IMR-90 (cell line): ENCODE results near the gene TNKS1BP1. TPM values are rescaled to one million over a fixed set of nuclear protein-coding genes. Genes with fewer than 3 reads are reported as not detected.
A peak's percentile ranks its signal among the peaks of the same experiment; 100 is the strongest.

Experiments used
- ATAC-seq: fragments of 200-7000 bp; cut with Tn5 transposase; 2 replicates; pipeline ENCODE4 v1.9.1; 2020; ENCODE audit warnings: low read depth, mild to moderate bottlenecking, moderate library complexity
- BruUV-seq: library from RNA; stranded (reverse); fragments of 400-500 nt; replicated peaks from 2 replicates; lab custom pipeline; 2021; lab: Mats Ljungman, UMichigan
- CTCF ChIA-PET: fragments of 300-600 bp; formaldehyde crosslinking; extraction: SDS; loops from one replicate; lab custom pipeline; 2021; ENCODE audit warnings: antibody characterized with exemption; lab: Yijun Ruan, JAX
- POLR2A ChIA-PET: fragments of 300-600 bp; sonication (Branson Sonifier 250); formaldehyde crosslinking; loops from one replicate; lab custom pipeline; 2022; ENCODE audit warnings: antibody characterized with exemption; ENCODE audit not compliant: unreplicated experiment; lab: Charles Lee
- DNase-seq: peaks from one replicate; pipeline ENCODE4 v3.0.0; 2013
- H2AFZ ChIP-seq: replicated peaks from 2 replicates; pipeline ENCODE3; 2013; ENCODE audit warnings: low read length, mild to moderate bottlenecking; ENCODE audit not compliant: poor library complexity
- H2AK5ac ChIP-seq: 2 replicates; pipeline ENCODE4 v1.6.1; 2013; ENCODE audit warnings: low read depth, low read length, inconsistent platforms
- H2AK9ac ChIP-seq: replicated peaks from 2 replicates; pipeline ENCODE3; 2013; ENCODE audit warnings: mild to moderate bottlenecking, low read depth, low read length, moderate library complexity; ENCODE audit not compliant: poor library complexity
- H2BK120ac ChIP-seq: 2 replicates; pipeline ENCODE4 v1.6.1; 2013; ENCODE audit warnings: low read depth, low read length, inconsistent platforms
- H2BK15ac ChIP-seq: 3 replicates; pipeline ENCODE4 v1.6.1; 2013; ENCODE audit warnings: low read depth, low read length, inconsistent platforms
- H2BK20ac ChIP-seq: 2 replicates; pipeline ENCODE4 v1.6.1; 2013; ENCODE audit warnings: low read depth, mild to moderate bottlenecking, inconsistent platforms, low read length, moderate library complexity
- H2BK5ac ChIP-seq: 2 replicates; pipeline ENCODE4 v1.6.1; 2013; ENCODE audit warnings: mild to moderate bottlenecking, low read depth, low read length, inconsistent platforms; ENCODE audit not compliant: poor library complexity, severe bottlenecking
- H3K14ac ChIP-seq: replicated peaks from 2 replicates; pipeline ENCODE4 v1.6.1; 2013; ENCODE audit warnings: low read depth, low read length, inconsistent platforms
- H3K18ac ChIP-seq: 2 replicates; pipeline ENCODE4 v1.6.1; 2013; ENCODE audit warnings: low read depth, low read length, control low read depth
- H3K23ac ChIP-seq: 2 replicates; pipeline ENCODE4 v1.6.1; 2013; ENCODE audit warnings: low read depth, low read length, inconsistent platforms
- H3K27ac ChIP-seq: 2 replicates; pipeline ENCODE4 v1.5.1; 2013; ENCODE audit warnings: mild to moderate bottlenecking, control low read depth, low read length; ENCODE audit not compliant: insufficient read depth
- H3K27me3 ChIP-seq: 2 replicates; pipeline ENCODE4 v1.6.1; 2013; ENCODE audit warnings: low read length; ENCODE audit not compliant: control insufficient read depth, insufficient read depth
- H3K36me3 ChIP-seq: 2 replicates; pipeline ENCODE4 v1.6.1; 2013; ENCODE audit warnings: low read length, mixed read lengths; ENCODE audit not compliant: control insufficient read depth, insufficient read depth
- H3K4ac ChIP-seq: 2 replicates; pipeline ENCODE4 v1.6.1; 2013; ENCODE audit warnings: low read depth, low read length, inconsistent platforms
- H3K4me1 ChIP-seq: 2 replicates; pipeline ENCODE4 v1.6.1; 2013; ENCODE audit warnings: low read length, mixed read lengths; ENCODE audit not compliant: control insufficient read depth, insufficient read depth
- H3K4me2 ChIP-seq: 2 replicates; pipeline ENCODE4 v1.6.1; 2013; ENCODE audit warnings: low read depth, mild to moderate bottlenecking, control low read depth, low read length, moderate library complexity
- H3K4me3 ChIP-seq: 2 replicates; pipeline ENCODE4 v1.5.1; 2013; ENCODE audit warnings: low read depth, mild to moderate bottlenecking, control low read depth, low read length, moderate library complexity; ENCODE audit not compliant: insufficient read depth
- H3K56ac ChIP-seq: 2 replicates; pipeline ENCODE4 v1.6.1; 2013; ENCODE audit warnings: low read length, inconsistent platforms; ENCODE audit not compliant: insufficient read depth; ENCODE audit errors: extremely low read depth
- H3K79me1 ChIP-seq, 2 experiments: 2 replicates each; pipeline ENCODE4 v1.6.1; 2013; ENCODE audit warnings: low read length in 2 of 2, inconsistent platforms in 1 of 2, low read depth in 1 of 2
- H3K9ac ChIP-seq: 2 replicates; pipeline ENCODE4 v1.6.1; 2013; ENCODE audit warnings: low read depth, low read length, control low read depth
- H3K9me1 ChIP-seq: 2 replicates; pipeline ENCODE4 v1.6.1; 2013; ENCODE audit warnings: low read length, inconsistent platforms; ENCODE audit not compliant: insufficient read depth
- H3K9me3 ChIP-seq: 2 replicates; pipeline ENCODE4 v1.6.1; 2013; ENCODE audit warnings: low read length; ENCODE audit not compliant: control insufficient read depth, insufficient read depth
- H4K20me1 ChIP-seq: 2 replicates; pipeline ENCODE4 v1.6.1; 2013; ENCODE audit warnings: low read length, inconsistent platforms; ENCODE audit not compliant: insufficient read depth
- H4K5ac ChIP-seq: 2 replicates; pipeline ENCODE4 v1.6.1; 2013; ENCODE audit warnings: mild to moderate bottlenecking, low read depth, low read length, control low read depth
- H4K8ac ChIP-seq, 2 experiments: 2 replicates each; pipeline ENCODE4 v1.6.1; 2013; ENCODE audit warnings: low read depth in 2 of 2, low read length in 2 of 2, control low read depth in 1 of 2, inconsistent platforms in 1 of 2
- H4K91ac ChIP-seq: 2 replicates; pipeline ENCODE4 v1.6.1; 2013; ENCODE audit warnings: low read depth, low read length, inconsistent platforms; ENCODE audit not compliant: insufficient read depth
- CHD1 ChIP-seq: IDR thresholded peaks from 2 replicates; pipeline ENCODE4 v1.6.1; 2012; ENCODE audit warnings: low read depth, low read length, improper control_type of control experiment
- FOS ChIP-seq: fragments of 150-350 bp; IDR thresholded peaks from 2 replicates; pipeline ENCODE4 v1.6.1; 2016; ENCODE audit warnings: low read depth, low read length
- MAZ ChIP-seq: IDR thresholded peaks from 2 replicates; pipeline ENCODE4 v1.6.1; 2012; ENCODE audit warnings: low read depth, mild to moderate bottlenecking, low read length, improper control_type of control experiment, moderate library complexity, borderline replicate concordance
- NFE2L2 ChIP-seq: fragments of 150-350 bp; IDR thresholded peaks from 2 replicates; pipeline ENCODE4 v1.6.1; 2016; ENCODE audit warnings: low read depth, mild to moderate bottlenecking, low read length
- POLR2A ChIP-seq: IDR thresholded peaks from 2 replicates; pipeline ENCODE4 v1.6.1; 2012; ENCODE audit warnings: mild to moderate bottlenecking, low read depth, low read length
- RAD21 ChIP-seq: IDR thresholded peaks from 2 replicates; pipeline ENCODE4 v1.6.1; 2012; ENCODE audit warnings: low read length, improper control_type of control experiment
- RCOR1 ChIP-seq: IDR thresholded peaks from 2 replicates; pipeline ENCODE4 v1.6.1; 2012; ENCODE audit warnings: mild to moderate bottlenecking, low read length, improper control_type of control experiment; ENCODE audit not compliant: insufficient replicate concordance
- RFX5 ChIP-seq: IDR thresholded peaks from 2 replicates; pipeline ENCODE4 v1.8.0; 2012; ENCODE audit warnings: low read depth, mild to moderate bottlenecking, low read length, moderate library complexity
- WGBS, 2 experiments: methylation state at CpG; one replicate each; pipeline versions ENCODE4 v1.1.5 to v1.1.7; 2013; ENCODE audit warnings: missing lambda C conversion rate in 2 of 2; ENCODE audit not compliant: insufficient read length in 1 of 2; ENCODE audit errors: extremely low coverage in 2 of 2; 5-methylcytosine and 5-hydroxymethylcytosine counted together
- dilution Hi-C: fragments of 300-500 bp; cut with HindIII; formaldehyde crosslinking; loops from one replicate; pipeline ENCODE4 v1.14.3; 2018; ENCODE audit warnings: low sequenced_read_pairs; ENCODE audit not compliant: unreplicated experiment
- in situ Hi-C: fragments of 300-500 bp; cut with MboI; formaldehyde crosslinking; loops from 3 replicates; pipeline ENCODE4 v1.14.3; 2019; ENCODE audit warnings: low sequenced_read_pairs, inconsistent platforms, mixed read lengths
- intact Hi-C: fragments of 100-400 bp; cut with micrococcal nuclease; formaldehyde crosslinking; loops from 2 replicates; pipeline ENCODE4 v1.10.0; 2022
- polyA plus RNA-seq, 3 experiments: library from polyadenylated mRNA; depleted of rRNA; stranded (reverse); fragments of >200 nt; gene quantifications; 2 replicates each; pipeline ENCODE4 v1.2.3, GENCODE V29; 2012; ENCODE audit warnings: low replicate concordance in 1 of 3
- total RNA-seq: library from RNA; depleted of rRNA; stranded (reverse); fragments of >200 nt; gene quantifications from 2 replicates; pipeline ENCODE4 v1.2.3, GENCODE V29; 2012
- TF ChIP-seq, protein P1 (sequence below): conservative IDR thresholded peaks from 2 replicates; pipeline ENCODE4 v1.5.1; 2012; ENCODE audit warnings: mild to moderate bottlenecking, low read depth, low read length, improper control_type of control experiment
- TF ChIP-seq, protein P2 (sequence below): fragments of 150-350 bp; IDR thresholded peaks from 2 replicates; pipeline ENCODE4 v1.6.1; 2016; ENCODE audit warnings: low read depth, mild to moderate bottlenecking, low read length, moderate library complexity, borderline replicate concordance

Gene TNKS1BP1
- total and polyA plus RNA-seq, 2 of the 4 experiments (the other 2 are of a cell fraction), result 31.7 to 71.4 TPM

- H3K9me1 ChIP-seq, result peaks cover 2% of the 10 kb centered on the region; the same call in 1 of the 2 replicates
- H3K4ac ChIP-seq, result no peak overlapping the region
- intact Hi-C loops, result no loop called here
- no peak overlapping the region for H4K5ac ChIP-seq
- H4K91ac ChIP-seq, result no peak overlapping the region
- H2BK5ac ChIP-seq, result no peak overlapping the region
- no TSS peak for BruUV-seq
- 50% methylated on average over 1 of the region's 4 CpGs; no CpG with 5 or more reads in 1 of the 2 experiments for WGBS, 2 experiments
- no peak overlapping the region for H3K23ac ChIP-seq
- no peaks in the 10 kb centered on the region for H3K79me1 ChIP-seq
- H2AFZ ChIP-seq, result no peak overlapping the region
- in situ Hi-C loops, result no loop called here
- ChIA-PET CTCF (interaction anchor here (2.0 kb wide), 1 partner anchor 25 kb away, joined by 5 read pairs; no protein-coding TSS in a partner anchor), POLR2A (no interaction called here)
- H4K20me1 ChIP-seq, result no peaks in the 10 kb centered on the region
- H3K4me3 ChIP-seq, result no peak overlapping the region
- no peak overlapping the region for H3K27ac ChIP-seq
- no peak overlapping the region for H3K14ac ChIP-seq
- no peak overlapping the region for H3K56ac ChIP-seq
- ATAC-seq (no peak), DNase-seq (no peak)
- no peak overlapping the region for H3K18ac ChIP-seq
- H2BK120ac ChIP-seq, result peak overlapping the region; percentile 37; the same call in 1 of the 2 replicates
- no peak overlapping the region for H3K4me2 ChIP-seq
- H2AK9ac ChIP-seq, result no peak overlapping the region
- H2AK5ac ChIP-seq, result no peak overlapping the region
- no peak overlapping the region for H2BK20ac ChIP-seq
- H4K8ac ChIP-seq, result no peak overlapping the region
- peaks cover 16% of the 10 kb centered on the region for H3K4me1 ChIP-seq
- no peak overlapping the region for H3K9ac ChIP-seq
- H3K27me3 ChIP-seq, result no peaks in the 10 kb centered on the region
- dilution Hi-C loops, result no loop called here
- TF ChIP-seq NFE2L2 (no peak), RFX5 (no peak), FOS (no peak), RCOR1 (no peak), RAD21 (no peak), POLR2A (no peak), CHD1 (no peak), MAZ (no peak)
- TF ChIP-seq, protein P1, sequence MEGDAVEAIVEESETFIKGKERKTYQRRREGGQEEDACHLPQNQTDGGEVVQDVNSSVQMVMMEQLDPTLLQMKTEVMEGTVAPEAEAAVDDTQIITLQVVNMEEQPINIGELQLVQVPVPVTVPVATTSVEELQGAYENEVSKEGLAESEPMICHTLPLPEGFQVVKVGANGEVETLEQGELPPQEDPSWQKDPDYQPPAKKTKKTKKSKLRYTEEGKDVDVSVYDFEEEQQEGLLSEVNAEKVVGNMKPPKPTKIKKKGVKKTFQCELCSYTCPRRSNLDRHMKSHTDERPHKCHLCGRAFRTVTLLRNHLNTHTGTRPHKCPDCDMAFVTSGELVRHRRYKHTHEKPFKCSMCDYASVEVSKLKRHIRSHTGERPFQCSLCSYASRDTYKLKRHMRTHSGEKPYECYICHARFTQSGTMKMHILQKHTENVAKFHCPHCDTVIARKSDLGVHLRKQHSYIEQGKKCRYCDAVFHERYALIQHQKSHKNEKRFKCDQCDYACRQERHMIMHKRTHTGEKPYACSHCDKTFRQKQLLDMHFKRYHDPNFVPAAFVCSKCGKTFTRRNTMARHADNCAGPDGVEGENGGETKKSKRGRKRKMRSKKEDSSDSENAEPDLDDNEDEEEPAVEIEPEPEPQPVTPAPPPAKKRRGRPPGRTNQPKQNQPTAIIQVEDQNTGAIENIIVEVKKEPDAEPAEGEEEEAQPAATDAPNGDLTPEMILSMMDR, result no peak
- TF ChIP-seq, protein P2, sequence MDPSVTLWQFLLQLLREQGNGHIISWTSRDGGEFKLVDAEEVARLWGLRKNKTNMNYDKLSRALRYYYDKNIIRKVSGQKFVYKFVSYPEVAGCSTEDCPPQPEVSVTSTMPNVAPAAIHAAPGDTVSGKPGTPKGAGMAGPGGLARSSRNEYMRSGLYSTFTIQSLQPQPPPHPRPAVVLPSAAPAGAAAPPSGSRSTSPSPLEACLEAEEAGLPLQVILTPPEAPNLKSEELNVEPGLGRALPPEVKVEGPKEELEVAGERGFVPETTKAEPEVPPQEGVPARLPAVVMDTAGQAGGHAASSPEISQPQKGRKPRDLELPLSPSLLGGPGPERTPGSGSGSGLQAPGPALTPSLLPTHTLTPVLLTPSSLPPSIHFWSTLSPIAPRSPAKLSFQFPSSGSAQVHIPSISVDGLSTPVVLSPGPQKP, result no peak
- H2BK15ac ChIP-seq, result 0 out of 3 replicates have a peak overlapping the region, but pooled peaks have one; percentile 55
- peaks cover 3% of the 10 kb centered on the region for H3K9me3 ChIP-seq
- H3K36me3 ChIP-seq, result no peaks in the 10 kb centered on the region
Measured at GRCh38 chr11:57273448-57274058, 51.2 kb downstream of the TNKS1BP1 start.
